Stimulated activated naive CD8-positive, alpha-beta T cell treated with anti-CD3 and anti-CD28 coated beads, Interleukin-15, Interleukin-2, amounts not matched to agents 100 U/mL and 50 U/mL, for 24 hours (primary cell): ENCODE measurements around the gene QRFP.
A peak's percentile ranks its signal among the peaks of the same experiment; 100 is the strongest.

Source experiments
- ATAC-seq: fragments of 150-1000 bp; cut with Tn5 transposase; one replicate; pipeline ENCODE4 v1.10.0; 2021
- DNase-seq: peaks from one replicate; pipeline ENCODE4 v3.0.0; 2021

Gene QRFP, protein sequence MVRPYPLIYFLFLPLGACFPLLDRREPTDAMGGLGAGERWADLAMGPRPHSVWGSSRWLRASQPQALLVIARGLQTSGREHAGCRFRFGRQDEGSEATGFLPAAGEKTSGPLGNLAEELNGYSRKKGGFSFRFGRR

DNA sequence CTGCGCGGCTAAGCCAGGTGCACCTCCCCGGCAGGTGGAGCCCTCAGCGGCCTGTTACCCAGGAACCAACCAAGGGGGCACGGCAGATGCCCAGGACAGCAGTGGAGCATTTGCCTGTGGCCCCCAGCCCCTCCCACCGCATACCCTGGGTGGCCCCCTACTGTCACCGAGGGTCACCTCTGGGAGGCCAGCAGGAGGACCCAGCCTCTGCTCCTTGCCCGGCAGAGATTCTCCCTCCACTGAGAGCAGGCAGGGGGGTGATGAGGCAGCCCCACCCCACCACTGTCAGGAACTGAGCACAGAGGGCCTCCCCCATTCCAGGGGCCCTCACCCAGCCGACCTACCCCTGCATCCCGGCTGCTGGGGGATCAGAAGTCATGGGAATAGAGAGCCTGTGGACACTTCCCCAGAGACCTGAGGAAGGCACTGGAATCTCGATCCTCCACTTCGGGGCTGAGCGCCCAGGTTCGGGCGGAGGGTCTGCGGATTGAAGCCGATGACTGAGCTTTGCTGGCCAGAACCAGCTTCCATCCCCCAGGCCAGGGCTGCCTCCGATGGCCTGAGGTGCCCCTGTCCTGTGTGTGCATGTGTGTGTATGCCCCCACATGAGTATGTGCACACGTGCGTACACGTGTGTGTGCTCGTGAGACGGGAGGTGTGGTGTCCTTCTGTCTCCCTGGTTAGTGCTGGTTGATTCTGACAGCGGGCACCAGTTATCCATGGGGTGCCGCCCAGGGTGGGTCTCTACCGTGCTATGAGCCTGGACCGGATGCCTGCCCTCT lies at the start of gene QRFP:
QRFP (minus strand) TSS at position 580 of the 782 bp plus-strand sequence. CDS start 2,974 bp downstream, outside the sequence.
- ATAC-seq = no peak

DNA sequence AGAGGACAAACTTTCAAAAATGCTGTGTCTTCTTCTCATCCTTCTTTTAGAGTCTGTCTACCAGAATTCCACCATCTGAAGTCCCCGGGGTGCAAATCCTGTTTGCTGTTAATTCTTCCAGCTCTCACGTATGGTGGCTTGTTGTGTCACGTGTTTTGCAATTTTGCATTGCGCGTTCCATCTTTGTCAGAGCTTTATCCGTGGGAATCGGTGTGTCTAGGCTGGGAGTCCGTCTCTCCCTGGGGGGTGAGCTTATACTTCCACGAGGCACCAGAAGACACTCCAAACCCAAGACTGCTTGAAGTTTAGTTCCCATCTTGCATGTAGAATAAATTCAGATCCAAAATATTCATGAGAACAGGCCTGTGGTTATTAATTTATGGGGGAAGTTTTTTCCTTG lies 48.6 kb upstream of the QRFP start:
- no peak for ATAC-seq
- DNase-seq = no peak

More for the DNA sequence above, at the start of gene QRFP:
- no peak for DNase-seq

DNA sequence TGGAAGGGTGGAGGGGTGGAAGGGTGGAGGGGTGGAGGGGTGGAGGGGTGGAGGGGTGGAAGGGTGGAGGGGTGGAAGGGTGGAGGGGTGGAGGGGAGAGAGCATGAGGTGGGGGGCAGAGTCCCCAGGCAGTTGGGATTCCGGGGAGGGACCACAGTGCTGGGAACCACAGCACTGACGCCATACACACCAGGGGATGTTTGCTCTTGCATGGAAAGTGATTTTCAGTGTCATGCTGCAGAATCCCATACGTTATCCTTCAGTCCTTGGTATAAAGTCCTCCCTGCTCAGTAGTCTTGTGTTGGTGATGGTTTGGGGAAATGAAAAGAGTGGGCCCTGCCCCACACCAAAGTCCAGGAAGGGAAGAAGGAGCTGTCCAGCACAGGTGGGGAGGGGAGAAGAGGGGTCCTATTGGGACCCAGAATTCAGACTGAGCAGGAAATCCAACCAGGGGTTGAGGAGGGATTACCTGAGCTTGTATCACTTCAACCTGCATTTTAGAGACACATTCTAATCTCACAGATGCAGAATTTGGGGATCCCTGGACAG lies 48.0 kb upstream of the QRFP start:
- ATAC-seq (no peak), DNase-seq (no peak)

DNA sequence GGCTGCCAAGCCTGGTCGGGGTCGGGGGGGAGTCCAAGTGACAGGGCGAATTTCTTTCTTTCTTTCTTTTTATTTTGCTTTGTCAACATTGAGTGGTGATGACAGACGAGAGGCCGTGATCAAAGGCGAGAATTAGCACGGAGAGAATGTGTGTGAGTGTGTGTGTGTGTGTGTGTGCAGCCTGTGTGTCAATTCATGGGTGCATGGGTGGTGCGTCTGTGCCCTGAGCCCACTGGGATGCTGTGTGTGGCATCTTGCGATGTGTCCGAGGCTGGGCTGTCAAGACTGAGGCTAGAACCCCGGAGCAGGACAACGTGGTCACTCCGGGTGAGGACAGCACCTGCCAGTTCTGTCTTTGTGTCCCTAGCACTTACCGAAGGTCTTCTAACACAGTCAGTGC lies 47.2 kb upstream of the QRFP start:
- DNase-seq (no peak), ATAC-seq (no peak)

DNA sequence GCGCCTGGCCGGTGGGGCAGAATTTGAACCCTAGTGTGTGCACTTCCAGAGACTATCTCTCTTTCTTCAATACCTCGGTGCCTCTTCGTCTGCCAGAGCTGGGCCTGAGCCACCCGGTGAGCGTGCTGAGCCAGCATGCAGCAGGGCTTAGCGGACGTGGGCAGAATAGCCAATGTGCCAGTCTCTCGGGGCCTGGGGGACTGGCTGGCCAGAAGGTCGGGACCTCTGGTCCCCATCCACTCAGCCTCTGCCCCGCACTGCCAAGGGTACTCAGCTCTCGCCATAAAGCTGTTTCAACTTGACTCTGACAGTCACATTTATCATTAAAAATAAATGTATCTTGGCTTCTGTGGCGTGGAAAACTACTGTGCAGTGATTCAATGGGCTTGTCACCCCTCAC lies 46.6 kb upstream of the QRFP start:
- DNase-seq (no peak), ATAC-seq (no peak)

DNA sequence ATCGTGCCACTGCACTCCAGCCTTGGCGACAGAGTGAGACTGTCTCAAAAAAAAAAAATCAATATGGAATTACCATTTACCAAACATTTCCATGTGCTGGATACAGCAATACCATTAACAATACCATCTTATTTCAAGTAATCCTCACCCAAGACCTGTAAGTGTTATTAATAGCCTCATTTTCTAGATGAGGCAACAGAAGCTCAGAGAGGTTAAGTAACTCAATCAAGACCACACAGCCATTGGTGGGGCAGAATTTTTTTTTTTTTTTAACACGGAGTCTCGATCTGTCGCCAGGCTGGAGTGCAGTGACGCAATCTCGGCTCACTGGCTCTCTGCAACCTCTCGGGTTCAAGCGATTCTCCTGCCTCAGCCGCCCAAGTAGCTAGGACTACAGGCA lies 46.1 kb upstream of the QRFP start:
- ATAC-seq = no peak
- DNase-seq = no peak

DNA sequence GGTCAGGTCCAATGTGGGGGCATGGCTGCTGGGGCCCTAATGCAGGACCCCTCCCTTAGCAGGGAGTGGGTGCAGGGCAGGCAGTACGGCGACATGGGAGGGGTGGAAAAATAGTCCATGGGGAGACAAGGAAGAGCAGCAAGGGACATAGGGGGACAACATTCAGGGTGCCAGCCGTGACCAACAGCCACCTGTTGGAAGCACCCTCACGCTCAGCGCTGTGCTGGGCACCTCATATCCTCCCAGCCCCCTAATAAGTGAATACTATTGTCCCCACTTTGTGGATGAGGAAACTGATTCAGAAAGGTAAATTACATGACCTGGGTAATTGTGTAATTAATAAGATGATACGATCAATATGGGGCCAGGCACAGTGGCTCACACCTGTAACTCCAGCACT lies 45.5 kb upstream of the QRFP start:
- DNase-seq = no peak
- ATAC-seq = no peak

DNA sequence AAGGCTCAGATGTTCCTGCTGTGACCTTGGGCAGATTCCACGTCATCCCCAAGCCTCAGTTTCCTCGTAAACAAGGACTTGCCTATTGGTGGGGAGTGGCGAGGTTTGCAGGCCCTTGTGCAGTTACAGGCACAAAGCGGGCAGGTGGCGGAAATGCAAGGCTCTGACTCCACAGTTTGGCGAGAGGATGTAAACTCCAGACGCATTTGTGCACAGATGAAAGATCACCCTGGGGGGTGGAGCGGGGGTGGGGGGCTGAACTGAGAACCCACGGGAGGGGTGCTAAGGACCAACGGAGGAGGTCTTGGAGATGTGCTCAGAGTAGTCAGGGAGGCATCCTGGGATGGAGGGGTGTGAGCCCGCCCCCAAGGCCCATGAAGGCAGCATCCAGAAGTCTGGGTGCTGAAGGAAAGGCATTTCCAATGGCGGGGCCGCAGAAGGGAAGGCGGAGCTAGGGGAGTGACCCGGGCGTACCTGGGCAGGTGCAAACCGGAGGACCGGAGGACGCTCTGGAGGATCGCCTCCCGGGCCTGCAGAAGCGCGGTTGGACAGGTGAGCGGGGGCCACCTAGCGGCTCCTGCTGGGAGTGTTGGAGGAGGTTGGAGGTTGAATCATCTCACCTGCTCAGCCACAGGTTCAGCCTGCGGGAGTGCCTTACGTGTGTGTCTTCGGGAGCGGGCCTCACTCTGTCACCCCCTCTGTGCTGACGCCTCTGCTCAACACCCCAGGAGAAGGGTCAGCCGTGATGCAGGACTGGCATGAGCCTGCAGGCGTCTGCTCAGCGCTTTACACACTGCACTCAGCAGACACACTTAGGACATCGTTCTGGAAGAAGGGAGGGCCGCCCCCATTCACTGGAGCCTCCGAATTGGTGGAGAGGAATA lies 44.3 kb upstream of the QRFP start:
- DNase-seq = peak; percentile 83
- ATAC-seq = peak; percentile 67

DNA sequence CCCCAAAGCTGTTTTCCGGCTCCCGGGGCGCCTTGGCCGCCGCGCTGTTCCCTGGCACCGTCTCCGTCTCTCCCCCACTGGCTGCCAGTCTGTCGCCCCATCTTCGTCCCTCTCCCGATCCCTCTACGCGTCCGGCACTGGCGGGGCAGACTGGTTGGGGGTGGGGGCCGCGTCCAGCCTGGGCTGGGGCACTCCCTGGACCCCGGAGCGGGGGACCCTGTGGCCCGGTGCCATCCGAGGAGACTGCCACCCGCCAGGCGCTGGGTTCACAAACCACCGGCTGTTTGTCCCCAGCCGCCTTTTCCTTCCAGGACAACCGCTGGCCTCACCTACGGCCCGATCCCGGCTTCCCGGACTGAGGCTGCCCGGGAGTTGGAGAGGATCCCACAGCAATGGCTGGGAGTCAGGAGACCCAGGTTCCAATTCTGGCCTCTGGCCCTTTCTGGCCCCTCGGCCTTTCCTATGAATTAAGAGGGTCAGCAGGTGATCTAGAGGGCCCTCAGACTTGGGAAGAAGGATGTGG lies 43.5 kb upstream of the QRFP start:
- ATAC-seq (no peak), DNase-seq (no peak)

DNA sequence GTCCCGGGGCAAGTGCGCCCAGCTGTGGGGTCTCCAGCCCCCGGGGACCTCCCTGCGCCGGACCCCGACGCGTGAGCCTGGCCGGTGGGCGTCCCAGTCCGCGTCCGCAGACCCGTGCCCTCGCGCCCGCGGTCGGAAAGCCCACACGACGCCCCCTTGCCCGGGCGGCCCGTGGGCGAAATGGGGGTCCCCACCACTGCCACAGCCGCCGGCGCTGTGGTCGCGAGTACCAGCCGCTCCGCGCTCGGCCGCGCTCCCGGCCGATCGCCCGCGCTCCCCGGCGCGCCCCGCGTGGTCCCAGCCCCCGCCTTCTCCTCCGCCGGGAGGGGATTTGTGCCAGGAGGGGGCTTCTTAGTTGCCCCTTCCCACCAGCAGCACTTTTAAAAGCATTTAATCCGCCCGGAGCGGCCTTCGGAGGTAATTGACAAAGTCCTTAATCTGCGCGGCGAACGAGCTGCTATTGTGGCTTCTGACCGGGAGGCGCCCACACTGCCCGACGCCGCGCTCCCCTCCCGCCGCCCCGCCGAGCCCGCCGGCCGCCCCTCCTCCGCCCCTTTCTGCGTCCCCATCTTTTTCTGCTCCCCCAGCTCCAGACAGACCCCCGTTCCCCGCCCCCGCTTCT lies 42.9 kb upstream of the QRFP start:
- DNase-seq (peak; percentile 17), ATAC-seq (no peak)

DNA sequence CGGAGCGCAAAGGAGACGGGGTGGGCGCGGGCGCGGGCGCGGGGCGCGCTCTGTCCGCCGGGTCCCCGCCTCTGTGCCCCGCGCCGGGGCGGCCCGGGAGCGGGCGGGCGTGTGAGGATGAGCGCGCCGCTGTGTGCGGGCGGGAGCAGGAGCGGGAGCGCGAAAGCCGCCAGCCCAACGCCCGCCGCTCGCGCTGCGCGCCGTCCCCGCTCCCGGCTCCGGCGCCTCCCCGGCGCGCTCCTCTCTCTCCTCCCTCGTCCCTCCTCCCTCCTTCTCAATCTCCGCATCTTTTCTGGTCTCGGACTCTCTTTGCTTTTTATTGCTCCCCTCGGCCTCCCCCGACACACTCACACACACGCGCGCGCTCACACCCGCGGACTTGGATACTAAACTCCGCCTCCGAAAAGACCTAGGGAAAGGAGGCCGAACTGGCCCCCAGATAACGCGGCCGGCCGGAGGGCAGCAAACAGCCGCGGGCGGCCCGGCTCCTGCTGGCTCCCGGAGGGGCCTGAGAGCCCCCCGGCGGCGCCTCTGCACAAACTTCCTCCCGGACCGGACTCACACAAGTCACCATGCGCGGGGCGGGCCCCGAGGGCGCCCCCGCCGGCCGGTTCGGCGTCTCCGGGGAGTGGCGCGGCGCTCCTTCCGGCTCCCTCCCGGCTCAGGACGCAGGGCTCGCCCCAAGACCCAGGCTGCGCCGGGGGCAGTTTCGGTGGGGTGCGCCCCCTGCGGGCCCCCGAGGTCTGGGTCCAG lies 42.2 kb upstream of the QRFP start, which contains the start of gene FIBCD1:
FIBCD1 (minus strand) TSS at position 596 of the 753 bp plus-strand sequence. CDS start 640 bp downstream, outside the sequence.
- ATAC-seq = no peak
- DNase-seq = peak; percentile 35

DNA sequence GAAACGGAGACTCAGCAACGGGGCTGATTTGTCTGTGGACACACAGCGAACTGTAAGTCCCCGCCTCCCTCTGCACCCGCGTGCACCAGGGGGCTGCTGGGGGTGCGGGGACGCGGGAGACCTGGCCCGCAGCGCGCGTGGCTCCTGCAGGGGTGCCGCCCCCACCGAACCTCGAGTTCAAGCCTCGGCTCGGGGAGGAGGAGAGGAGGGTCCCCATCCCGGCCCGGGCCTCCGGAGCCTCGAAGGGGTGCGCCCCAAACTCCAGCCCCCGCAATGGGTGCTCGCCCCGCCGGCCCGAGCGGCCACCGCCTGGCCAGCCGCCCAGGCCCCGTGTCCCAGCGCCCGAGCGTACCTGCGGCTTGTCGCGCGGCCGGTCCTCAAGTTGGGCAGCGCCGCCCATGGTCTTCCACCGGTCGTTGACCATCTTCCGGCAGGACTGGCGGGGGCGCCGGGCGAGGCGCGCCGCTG lies 41.6 kb upstream of the QRFP start:
- ATAC-seq (no peak), DNase-seq (no peak)

DNA sequence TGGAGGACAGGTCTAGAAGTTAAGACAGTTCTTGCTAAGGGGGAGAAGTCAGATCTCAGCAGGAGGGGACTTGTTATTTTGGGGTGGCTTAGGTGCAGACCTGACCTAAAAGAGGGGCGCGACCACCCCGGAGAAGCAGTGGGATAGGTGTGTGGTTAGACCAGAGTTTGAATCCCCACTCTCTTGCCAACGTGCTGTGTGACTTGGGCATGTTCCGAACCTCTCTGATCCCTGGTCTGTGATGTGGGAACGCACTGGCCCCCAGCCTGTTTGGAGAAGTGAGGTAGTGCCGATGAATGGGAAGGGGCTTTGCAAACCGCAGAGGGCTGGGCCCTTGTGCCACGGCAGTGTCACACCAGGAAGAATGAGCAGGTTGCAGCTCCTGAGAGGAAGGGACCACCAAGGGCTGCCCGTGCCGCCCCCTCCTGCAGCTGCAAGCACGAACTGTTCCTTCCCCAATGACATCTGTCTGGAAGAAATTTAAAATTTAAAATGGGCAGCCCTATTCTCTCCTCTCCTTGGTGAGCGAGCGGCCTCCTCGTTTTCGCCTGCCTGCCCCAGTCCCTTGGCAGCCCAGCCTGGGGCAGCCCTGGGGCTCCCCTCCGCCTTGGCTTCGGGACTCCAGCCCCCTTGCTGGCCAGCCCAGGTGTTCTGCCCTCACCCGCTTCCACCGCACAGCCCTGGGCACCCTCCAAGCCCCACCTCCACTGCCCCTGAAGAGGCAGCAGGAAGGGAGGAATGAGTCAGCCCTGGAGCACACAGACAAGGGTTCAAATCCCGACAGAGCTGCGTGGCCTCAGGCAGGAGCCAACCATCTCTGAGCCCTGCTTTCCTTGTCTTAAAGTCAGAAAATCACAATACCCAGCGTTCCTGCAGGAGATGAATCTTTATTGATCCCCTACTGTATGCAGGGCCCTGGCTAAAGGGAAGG lies 40.8 kb upstream of the QRFP start:
- DNase-seq (no peak), ATAC-seq (no peak)

DNA sequence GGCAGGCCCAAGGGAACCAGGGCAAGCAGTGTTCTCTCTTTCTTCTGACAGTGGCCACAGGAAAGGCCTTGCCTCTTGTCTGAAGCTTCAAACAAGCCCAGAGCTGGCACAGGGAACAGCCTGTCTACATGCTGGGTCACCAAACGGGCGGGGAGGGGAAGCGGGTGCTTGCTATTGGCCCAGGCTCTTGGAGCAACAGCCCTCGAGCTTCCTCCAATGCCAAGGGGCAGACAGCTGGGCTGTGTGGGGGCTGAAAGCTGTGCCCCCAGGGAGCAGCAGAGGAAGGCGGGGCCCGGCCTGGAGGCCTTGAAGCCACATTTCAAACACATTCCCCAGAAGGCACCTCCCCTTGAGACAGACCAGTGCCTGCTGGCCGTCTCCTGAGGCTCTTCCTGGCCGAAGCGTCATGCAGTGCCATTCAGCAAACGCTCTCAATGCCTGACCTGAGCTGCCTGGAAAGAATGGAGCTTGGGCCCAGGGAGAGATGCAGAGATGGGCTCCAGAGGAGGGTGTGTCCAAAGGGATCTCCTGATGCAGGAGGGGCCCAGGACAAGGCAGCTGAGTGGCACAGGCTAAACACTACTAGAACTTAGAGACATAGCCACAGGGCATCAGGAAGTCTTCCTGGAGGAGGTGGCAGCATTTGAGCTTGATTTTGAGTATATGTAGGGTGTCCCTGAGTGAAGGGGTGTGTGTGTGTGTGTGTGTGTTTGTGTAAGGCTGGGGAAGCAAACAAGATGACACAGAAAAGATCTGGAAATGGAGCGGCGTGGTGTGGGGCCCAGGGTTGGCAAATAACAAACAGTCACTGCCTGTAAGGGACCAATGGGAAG lies 39.9 kb upstream of the QRFP start:
- ATAC-seq = no peak
- no peak for DNase-seq

DNA sequence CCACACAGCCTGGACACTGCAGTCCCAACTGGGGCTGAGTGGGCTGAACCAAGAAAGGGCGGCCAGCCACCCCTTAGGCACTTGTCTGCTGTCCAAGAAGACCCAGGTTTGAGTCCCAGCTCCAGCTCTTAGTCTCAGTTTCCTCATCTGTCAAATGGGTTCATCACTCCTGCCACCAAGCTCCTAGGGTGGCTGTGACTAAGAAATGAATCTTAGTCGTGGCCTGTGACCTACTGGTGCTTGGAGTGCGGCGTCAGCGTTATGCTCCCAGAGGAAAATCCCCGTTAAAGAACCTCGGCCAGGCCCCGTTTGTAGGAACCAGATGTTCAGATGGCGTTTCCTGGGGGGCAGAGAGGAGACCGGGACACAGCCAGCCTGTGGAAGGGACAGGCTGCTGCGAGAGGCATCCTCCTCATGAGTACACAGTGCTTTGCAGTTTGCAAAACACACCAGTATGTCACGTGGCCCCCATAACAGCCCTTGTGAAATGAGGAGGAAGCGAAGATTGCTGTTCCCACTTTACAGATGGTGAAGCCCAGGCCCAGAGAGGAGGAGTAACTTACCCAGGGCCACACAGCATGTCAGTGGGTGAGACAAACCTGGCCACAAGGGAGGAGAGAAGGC lies 39.1 kb upstream of the QRFP start:
- ATAC-seq (no peak), DNase-seq (no peak)

DNA sequence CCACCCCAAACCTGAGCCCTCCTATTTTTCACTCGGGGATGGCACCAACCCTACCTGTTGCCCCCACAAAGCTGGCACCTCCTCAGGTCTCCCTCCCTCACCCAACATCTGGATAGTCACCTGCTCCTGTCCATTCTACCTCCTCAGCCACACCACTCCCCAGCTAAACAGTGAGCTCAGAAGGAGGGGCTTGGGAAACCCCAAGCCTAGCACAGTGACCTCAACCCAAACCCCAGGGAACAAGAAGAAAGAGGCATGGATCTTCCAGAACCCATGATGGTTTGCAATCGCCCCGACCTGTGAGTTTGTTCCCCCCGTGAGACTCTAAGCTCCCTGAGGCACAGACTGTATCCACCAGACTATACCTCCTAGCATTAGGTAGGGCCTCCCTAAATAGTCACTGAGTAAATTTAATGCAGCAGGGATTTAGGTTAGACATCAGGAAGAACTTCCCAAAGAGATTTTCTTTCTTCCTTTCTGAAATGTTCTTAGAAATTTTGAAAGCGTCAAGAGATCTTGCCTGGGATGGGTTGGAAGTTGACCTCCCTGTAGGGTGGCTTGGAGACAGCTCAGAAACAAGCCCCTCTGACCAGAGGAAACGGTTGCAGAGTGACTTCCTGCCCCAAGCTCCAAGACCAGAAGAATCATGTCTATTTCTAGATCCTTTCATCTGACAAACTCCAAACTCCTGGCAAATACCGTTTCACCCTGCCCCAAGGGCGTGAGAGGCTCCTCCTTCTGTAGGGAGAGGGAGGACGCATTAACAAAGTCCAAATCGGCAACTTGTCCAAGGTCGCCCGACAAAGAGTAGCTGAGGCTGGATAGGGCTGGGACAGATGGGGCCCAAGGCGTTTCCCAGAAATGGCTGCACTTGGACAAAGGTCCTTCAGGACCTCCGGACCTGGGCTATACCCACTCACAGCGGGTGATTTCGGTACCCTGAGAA lies 38.4 kb upstream of the QRFP start:
- ATAC-seq (no peak), DNase-seq (no peak)

DNA sequence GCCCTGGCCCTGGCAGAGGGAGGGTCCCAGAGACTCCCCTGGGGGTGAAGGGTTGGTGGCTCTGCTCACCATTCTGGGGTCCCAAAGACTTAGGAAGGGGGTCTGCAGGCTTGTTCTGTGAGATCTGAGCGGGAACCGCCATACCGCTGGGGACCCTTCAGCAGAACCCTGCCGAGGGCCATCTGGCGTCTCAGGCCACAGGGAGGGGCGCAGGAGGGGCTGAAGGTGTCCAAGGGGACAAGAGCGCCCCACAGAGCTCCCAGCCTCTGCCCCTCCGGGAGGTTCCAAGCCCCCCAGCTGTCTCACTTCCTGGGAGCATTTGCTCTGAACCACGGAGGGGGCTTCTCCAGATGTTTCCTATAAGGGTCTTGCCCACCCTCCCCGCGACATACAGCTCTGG lies 37.6 kb upstream of the QRFP start:
- ATAC-seq = no peak
- DNase-seq = no peak
